ENCODE results near the gene CENPF.

CENPF gene

GRCh38 chr1:214568328-214568727 is 34.7 kb upstream of the CENPF start:
- no peak overlapping the region for H3K9ac ChIP-seq (ENCODE audit: low read length)
- H3K36me3 ChIP-seq (ENCODE audit: insufficient read depth, low read length): no peaks in the 10 kb centered on the region
- H3K9me3 ChIP-seq (ENCODE audit: low read length): no peaks in the 10 kb centered on the region
- no peak overlapping the region for H3K4me2 ChIP-seq (ENCODE audit: low read length)
- H3K9me2 ChIP-seq (ENCODE audit: low read depth, low read length): no peaks in the 10 kb centered on the region
- H3K27me3 ChIP-seq (ENCODE audit: insufficient read depth, low read length): no peaks in the 10 kb centered on the region
- H3K79me2 ChIP-seq (ENCODE audit: insufficient read depth, low read length): no peaks in the 10 kb centered on the region
- no peaks in the 10 kb centered on the region for H3K4me1 ChIP-seq (ENCODE audit: insufficient read depth, low read length, severe bottlenecking)
- no peak overlapping the region for H3K4me3 ChIP-seq (ENCODE audit: low read depth, low read length, poor library complexity, severe bottlenecking)
- no peak overlapping the region for H3K27ac ChIP-seq (ENCODE audit: low read depth, low read length, poor library complexity, severe bottlenecking)
- H4K20me1 ChIP-seq (ENCODE audit: insufficient read depth, low read length): no peaks in the 10 kb centered on the region
- no peak overlapping the region for H2AFZ ChIP-seq (ENCODE audit: low read length)
- TF ChIP-seq CTCF (IDR thresholded peaks at IDR 0.05; ENCODE audit: low read length): no peak
- no peak for TF ChIP-seq EZH2 (IDR thresholded peaks at IDR 0.05; ENCODE audit: borderline replicate concordance, low read length)
- no peaks in the 10 kb centered on the region for H3F3A ChIP-seq (ENCODE audit: insufficient read depth, low read length)

- Histone ChIP-seq H3F3A (ENCODE audit: insufficient read depth, low read length) (no peaks in the 10 kb centered on the region), H3K79me2 (ENCODE audit: insufficient read depth, low read length) (no peaks in the 10 kb centered on the region), H3K9ac (ENCODE audit: low read length) (no peak overlapping the region), H3K4me1 (ENCODE audit: insufficient read depth, low read length, severe bottlenecking) (no peaks in the 10 kb centered on the region), H3K4me3 (ENCODE audit: low read depth, low read length, poor library complexity, severe bottlenecking) (no peak overlapping the region), H3K9me3 (ENCODE audit: low read length) (no peaks in the 10 kb centered on the region), H3K4me2 (ENCODE audit: low read length) (no peak overlapping the region), H3K27ac (ENCODE audit: low read depth, low read length, poor library complexity, severe bottlenecking) (no peak overlapping the region), H2AFZ (ENCODE audit: low read length) (no peak overlapping the region), H3K27me3 (ENCODE audit: insufficient read depth, low read length) (no peaks in the 10 kb centered on the region), H3K36me3 (ENCODE audit: insufficient read depth, low read length) (no peaks in the 10 kb centered on the region), H4K20me1 (ENCODE audit: insufficient read depth, low read length) (no peaks in the 10 kb centered on the region), H3K9me2 (ENCODE audit: low read depth, low read length) (no peaks in the 10 kb centered on the region)
- TF ChIP-seq EZH2 (IDR thresholded peaks at IDR 0.05; ENCODE audit: borderline replicate concordance, low read length) (no peak), CTCF (IDR thresholded peaks at IDR 0.05; ENCODE audit: low read length) (no peak)
These were observed 33.5 kb upstream of the CENPF start for GRCh38 chr1:214569357-214570004.

GRCh38 chr1:214570442-214570841 is 32.6 kb upstream of the CENPF start:
- Histone ChIP-seq H3K4me3 (ENCODE audit: low read depth, low read length, poor library complexity, severe bottlenecking) (no peak overlapping the region), H3K79me2 (ENCODE audit: insufficient read depth, low read length) (no peaks in the 10 kb centered on the region), H3K9ac (ENCODE audit: low read length) (no peak overlapping the region), H3K27me3 (ENCODE audit: insufficient read depth, low read length) (no peaks in the 10 kb centered on the region), H3K9me3 (ENCODE audit: low read length) (no peaks in the 10 kb centered on the region), H3K36me3 (ENCODE audit: insufficient read depth, low read length) (no peaks in the 10 kb centered on the region), H3K27ac (ENCODE audit: low read depth, low read length, poor library complexity, severe bottlenecking) (no peak overlapping the region), H3K9me2 (ENCODE audit: low read depth, low read length) (no peaks in the 10 kb centered on the region), H3K4me1 (ENCODE audit: insufficient read depth, low read length, severe bottlenecking) (no peaks in the 10 kb centered on the region), H3F3A (ENCODE audit: insufficient read depth, low read length) (no peaks in the 10 kb centered on the region), H4K20me1 (ENCODE audit: insufficient read depth, low read length) (no peaks in the 10 kb centered on the region), H3K4me2 (ENCODE audit: low read length) (no peak overlapping the region), H2AFZ (ENCODE audit: low read length) (no peak overlapping the region)
- TF ChIP-seq EZH2 (IDR thresholded peaks at IDR 0.05; ENCODE audit: borderline replicate concordance, low read length) (no peak), CTCF (IDR thresholded peaks at IDR 0.05; ENCODE audit: low read length) (no peak)

All from OCI-LY1 (cell line).